K562 (cell line): Measurements from ENCODE around the gene ZKSCAN8. TPM values are rescaled to one million over a fixed set of nuclear protein-coding genes. Genes with fewer than 3 reads are reported as not detected.

Experiments used
- CBX5 ChIP-seq: IDR thresholded peaks from 2 replicates; pipeline ENCODE4 v1.6.1; 2014; ENCODE audit warnings: low read depth, borderline replicate concordance
- E2F8 ChIP-seq: fragments of 450-650 bp; IDR thresholded peaks from 2 replicates; pipeline ENCODE4 v1.7.1; 2018; ENCODE audit warnings: mild to moderate bottlenecking, low read depth; ENCODE audit not compliant: partially characterized antibody
- EHMT2 ChIP-seq: fragments of 450-650 bp; IDR thresholded peaks from 2 replicates; pipeline ENCODE4 v1.6.1; 2018; ENCODE audit warnings: antibody characterized with exemption
- GTF2A2 ChIP-seq: IDR thresholded peaks from 2 replicates; pipeline ENCODE4 v1.6.1; 2016; ENCODE audit warnings: mild to moderate bottlenecking, missing genetic modification characterization, missing compliant biosample characterization
- HMGN3 ChIP-seq: IDR thresholded peaks from 2 replicates; pipeline ENCODE4 v1.6.1; 2011; ENCODE audit warnings: borderline replicate concordance, low read depth, mild to moderate bottlenecking, mixed read lengths, low read length; ENCODE audit not compliant: insufficient read length; ENCODE audit errors: extremely low read depth
- MAX ChIP-seq: sonication (generic); formaldehyde crosslinking; IDR thresholded peaks from 2 replicates; pipeline ENCODE4 v1.9.0; 2022; ENCODE audit warnings: mild to moderate bottlenecking, missing genetic modification reagents
- MCM3 ChIP-seq: fragments of 450-650 bp; IDR thresholded peaks from 2 replicates; pipeline ENCODE4 v1.6.1; 2016
- MYC ChIP-seq, 2 experiments: fragments of 250-450 bp in 1 of 2; sonication (Bioruptor Pico) in 1 of 2; IDR thresholded peaks; 2 replicates each; pipeline versions ENCODE4 v1.5.1 to v1.6.1; 2012 to 2021; ENCODE audit warnings: low read depth in 2 of 2, borderline replicate concordance in 1 of 2, improper control_type of control experiment in 1 of 2, low read length in 1 of 2, mild to moderate bottlenecking in 1 of 2, moderate library complexity in 1 of 2
- SETDB1 ChIP-seq: IDR thresholded peaks from one replicate; pipeline ENCODE4 v1.6.1; 2012; ENCODE audit warnings: low read length, control low read depth, inconsistent platforms
- SP1 ChIP-seq: sonication (generic); formaldehyde crosslinking; IDR thresholded peaks from 2 replicates; pipeline ENCODE4 v1.8.1; 2022; ENCODE audit warnings: mild to moderate bottlenecking, missing genetic modification reagents
- TRIM24 ChIP-seq, 2 experiments: fragments of 450-650 bp; IDR thresholded peaks; 2 replicates each; pipeline ENCODE4 v1.6.1; 2016
- ZBTB11 ChIP-seq, 3 experiments: fragments of 200-800 bp in 1 of 3; fragments of 250-450 bp in 1 of 3; fragments of 450-650 bp in 1 of 3; sonication (Bioruptor Pico) in 1 of 3; sonication (Bioruptor generic) in 1 of 3; formaldehyde crosslinking in 1 of 3; IDR thresholded peaks; 2 replicates each; pipeline versions ENCODE4 v1.6.1 to v1.8.0; 2016 to 2022; ENCODE audit warnings: mild to moderate bottlenecking in 2 of 3, missing genetic modification characterization in 2 of 3, missing compliant biosample characterization in 1 of 3, moderate library complexity in 1 of 3
- polyA plus RNA-seq, 8 experiments: library from polyadenylated mRNA; depleted of rRNA in 4 of 8; stranded (reverse) in 5 of 8; unstranded in 3 of 8; fragments of >200 nt; fragmentation: Nextera tagmentation in 2 of 8; fragmentation: Illumina TruSeq in 1 of 8; extraction: Ambion mirVana in 2 of 8; extraction: Trizol in 1 of 8; gene quantifications; 2 replicates each; pipeline versions ENCODE4 v1.2.1 to v1.2.3, GENCODE V29; 2011 to 2014; ENCODE audit warnings: inconsistent platforms in 1 of 8, missing spikeins in 1 of 8
- total RNA-seq, 7 experiments: library from RNA; depleted of rRNA in 6 of 7; stranded (reverse); fragments of >200 nt in 6 of 7; fragmentation: Illumina TruSeq in 2 of 7; extraction: Trizol in 2 of 7; gene quantifications; 2 replicates each; pipeline versions ENCODE4 v1.2.1 to v1.2.3, GENCODE V29; 2011 to 2021; ENCODE audit warnings: low replicate concordance in 1 of 7

Gene ZKSCAN8
- total and polyA plus RNA-seq, 9 of the 15 experiments (the other 6 are each of a cell fraction or from before 2014, with no cell fraction given), result 3.3 to 37.7 (median 21.7) TPM

GRCh38 chr6:28135393-28135792 lies 6.3 kb upstream of the ZKSCAN8 start (continued):
- TF ChIP-seq E2F8 (no peak), TRIM24 (IDR thresholded peaks at IDR 0.05) (no peak), MYC (IDR thresholded peaks at IDR 0.05; ENCODE audit: low read depth, low read length) (0 out of 2 replicates have a peak, but pooled peaks have one; percentile 65), MYC (CRISPR knock-in tag; IDR thresholded peaks at IDR 0.05; ENCODE audit: borderline replicate concordance, low read depth) (no peak), MAX (CRISPR knock-in tag) (no peak), EHMT2 (no peak), SETDB1 (no peak), MCM3 (no peak), GTF2A2 (tag) (no peak), HMGN3 (no peak), ZBTB11 (CRISPR knock-in tag; IDR thresholded peaks at IDR 0.05) (no peak), SP1 (CRISPR knock-in tag) (peak; percentile 22; the same call in 1 of the 2 replicates), CBX5 (no peak)
